HepG2 (cell line): ENCODE data around the gene EZH2. TPM values are rescaled to one million over a fixed set of nuclear protein-coding genes. Genes with fewer than 3 reads are reported as not detected.
A peak's percentile ranks its signal among the peaks of the same experiment; 100 is the strongest.

ENCODE experiments used
- BORCS8-MEF2B ChIP-seq: sonication (generic); formaldehyde crosslinking; IDR thresholded peaks from 2 replicates; pipeline ENCODE4 v1.8.0; 2022; ENCODE audit warnings: mild to moderate bottlenecking, missing genetic modification reagents
- CAMTA2 ChIP-seq: sonication (generic); formaldehyde crosslinking; IDR thresholded peaks from 2 replicates; pipeline ENCODE4 v1.4.0; 2020; ENCODE audit warnings: mild to moderate bottlenecking, missing genetic modification reagents, borderline replicate concordance
- CCDC6 ChIP-seq: sonication (generic); formaldehyde crosslinking; IDR thresholded peaks from 2 replicates; pipeline ENCODE4 v1.8.1; 2022; ENCODE audit warnings: mild to moderate bottlenecking, missing genetic modification reagents, moderate library complexity
- EED ChIP-seq: sonication (generic); formaldehyde crosslinking; IDR thresholded peaks from 2 replicates; pipeline ENCODE4 v1.5.0; 2020; ENCODE audit warnings: mild to moderate bottlenecking, missing genetic modification reagents
- JUN ChIP-seq: sonication (generic); formaldehyde crosslinking; IDR thresholded peaks from 2 replicates; pipeline ENCODE4 v1.4.0; 2020; ENCODE audit warnings: mild to moderate bottlenecking, missing genetic modification reagents
- NFKB2 ChIP-seq: sonication (generic); formaldehyde crosslinking; IDR thresholded peaks from 2 replicates; pipeline ENCODE4 v1.4.0; 2020; ENCODE audit warnings: missing genetic modification reagents, borderline replicate concordance
- NPAS2 ChIP-seq: sonication (generic); formaldehyde crosslinking; IDR thresholded peaks from 2 replicates; pipeline ENCODE4 v1.8.0; 2022; ENCODE audit warnings: mild to moderate bottlenecking, missing genetic modification reagents, borderline replicate concordance
- PHF5A ChIP-seq: IDR thresholded peaks from one replicate; pipeline ENCODE4 v1.6.1; 2018; ENCODE audit warnings: low read depth, missing genetic modification reagents; ENCODE audit not compliant: unreplicated experiment
- POGZ ChIP-seq: sonication (generic); formaldehyde crosslinking; IDR thresholded peaks from 2 replicates; pipeline ENCODE4 v1.4.0; 2020; ENCODE audit warnings: mild to moderate bottlenecking, missing genetic modification reagents
- SIN3B ChIP-seq: fragments of 150-350 bp; IDR thresholded peaks from 2 replicates; pipeline ENCODE4 v1.6.1; 2014; ENCODE audit warnings: low read length
- SP1 ChIP-seq, 2 experiments: fragments of 450-650 bp in 1 of 2; sonication (generic) in 1 of 2; formaldehyde crosslinking in 1 of 2; IDR thresholded peaks; 2 replicates each; pipeline versions ENCODE4 v1.4.0 to v1.6.1; 2016 to 2020; ENCODE audit warnings: missing genetic modification reagents in 1 of 2
- SRF ChIP-seq: IDR thresholded peaks from 2 replicates; pipeline ENCODE4 v1.6.1; 2011; ENCODE audit warnings: mild to moderate bottlenecking, low read depth, low read length, moderate library complexity
- SYNCRIP ChIP-seq: fragments of 200-400 bp; formaldehyde crosslinking; IDR thresholded peaks from 2 replicates; pipeline ENCODE4 v1.6.1; 2018; ENCODE audit warnings: mild to moderate bottlenecking, low read depth, low read length; ENCODE audit not compliant: insufficient read depth
- TRIM24 ChIP-seq: sonication (generic); formaldehyde crosslinking; IDR thresholded peaks from 2 replicates; pipeline ENCODE4 v1.8.0; 2022; ENCODE audit warnings: mild to moderate bottlenecking, missing genetic modification reagents
- TSC22D2 ChIP-seq: sonication (generic); formaldehyde crosslinking; IDR thresholded peaks from 2 replicates; pipeline ENCODE4 v1.5.1; 2020; ENCODE audit warnings: missing genetic modification reagents, mild to moderate bottlenecking, borderline replicate concordance
- ZNF260 ChIP-seq: sonication (generic); formaldehyde crosslinking; IDR thresholded peaks from 2 replicates; pipeline ENCODE4 v1.4.0; 2020; ENCODE audit warnings: missing genetic modification reagents, low read depth, mild to moderate bottlenecking, borderline replicate concordance
- ZNF503 ChIP-seq: sonication (generic); formaldehyde crosslinking; IDR thresholded peaks from 2 replicates; pipeline ENCODE4 v1.4.0; 2020; ENCODE audit warnings: missing genetic modification reagents
- ZNF556 ChIP-seq: sonication (generic); formaldehyde crosslinking; IDR thresholded peaks from 2 replicates; pipeline ENCODE4 v1.4.0; 2020; ENCODE audit warnings: mild to moderate bottlenecking, missing genetic modification reagents, borderline replicate concordance
- ZNF770 ChIP-seq: sonication (generic); formaldehyde crosslinking; IDR thresholded peaks from 2 replicates; pipeline ENCODE4 v1.5.0; 2020; ENCODE audit warnings: mild to moderate bottlenecking, missing genetic modification reagents
- ZNF788 ChIP-seq: sonication (generic); formaldehyde crosslinking; IDR thresholded peaks from 2 replicates; pipeline ENCODE4 v1.5.0; 2020; ENCODE audit warnings: mild to moderate bottlenecking, missing genetic modification reagents, borderline replicate concordance
- polyA plus RNA-seq, 8 experiments: library from polyadenylated mRNA; depleted of rRNA in 3 of 8; stranded (reverse) in 7 of 8; unstranded in 1 of 8; fragments of >200 nt; fragmentation: Illumina TruSeq in 4 of 8; extraction: Trizol in 4 of 8; gene quantifications; 2 replicates each; pipeline versions ENCODE4 v1.2.1 to v1.2.3, GENCODE V29; 2011 to 2016; ENCODE audit warnings: low read depth in 4 of 8, missing spikeins in 1 of 8, mixed read lengths in 1 of 8; ENCODE audit not compliant: insufficient read depth in 1 of 8
- total RNA-seq, 5 experiments: library from RNA; depleted of rRNA; stranded (reverse); fragments of >200 nt; fragmentation: Illumina TruSeq; extraction: Trizol; gene quantifications; 2 replicates each; pipeline ENCODE4 v1.2.3, GENCODE V29; 2016; ENCODE audit warnings: low read depth in 1 of 5
- TF ChIP-seq, protein P1 (sequence below): sonication (generic); formaldehyde crosslinking; IDR thresholded peaks from 2 replicates; pipeline ENCODE4 v1.4.0; 2020; ENCODE audit warnings: mild to moderate bottlenecking, missing genetic modification reagents
- TF ChIP-seq, protein P2 (sequence below): sonication (generic); formaldehyde crosslinking; IDR thresholded peaks from 2 replicates; pipeline ENCODE4 v1.5.1; 2020; ENCODE audit warnings: missing genetic modification reagents, mild to moderate bottlenecking, borderline replicate concordance
- TF ChIP-seq, protein P3 (sequence below): sonication (generic); formaldehyde crosslinking; IDR thresholded peaks from 2 replicates; pipeline ENCODE4 v1.8.0; 2022; ENCODE audit warnings: mild to moderate bottlenecking, missing genetic modification reagents, moderate library complexity

EZH2 gene
- total and polyA plus RNA-seq, 2 of the 13 experiments (the other 11 are each of a cell fraction or from before 2014, with no cell fraction given), result 26.0 to 34.3 TPM

DNA sequence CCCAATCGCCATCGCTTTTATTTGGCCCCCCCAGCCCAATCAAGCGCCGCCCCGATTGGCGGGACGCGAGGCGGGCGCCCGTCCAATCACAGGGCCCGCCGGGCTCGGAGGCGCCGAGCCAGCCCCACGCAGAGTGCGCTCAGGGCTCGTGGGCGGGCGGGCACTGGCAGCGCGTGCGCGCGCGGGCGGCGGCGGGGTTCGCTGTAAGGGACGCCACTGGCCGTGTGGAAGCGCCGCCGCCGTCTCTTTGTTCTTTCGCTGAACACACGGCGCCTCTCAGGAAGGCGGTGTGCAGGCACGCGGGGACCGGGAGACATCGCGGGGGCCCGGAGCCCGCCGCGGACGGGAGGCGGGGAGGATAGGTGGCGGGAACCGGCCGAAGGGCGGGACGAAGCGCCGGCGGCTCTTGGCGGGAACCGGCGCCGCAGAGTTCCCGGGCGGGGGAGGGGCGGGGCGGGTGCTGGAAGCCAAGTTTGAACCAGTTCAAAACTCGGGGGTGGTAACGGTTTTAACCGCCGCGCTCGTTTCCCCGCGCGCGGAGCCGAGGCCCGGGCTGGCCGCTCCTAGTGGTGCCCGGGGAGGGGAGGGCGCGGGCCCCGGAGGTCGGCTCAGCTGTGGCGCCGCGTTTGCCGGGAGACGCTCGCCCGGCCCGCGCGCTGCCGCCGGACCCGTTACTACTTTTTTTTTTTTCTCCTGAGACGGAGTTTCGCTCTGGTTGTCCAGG is 370 bp upstream of the EZH2 start (continued):
- TF ChIP-seq, protein P1, sequence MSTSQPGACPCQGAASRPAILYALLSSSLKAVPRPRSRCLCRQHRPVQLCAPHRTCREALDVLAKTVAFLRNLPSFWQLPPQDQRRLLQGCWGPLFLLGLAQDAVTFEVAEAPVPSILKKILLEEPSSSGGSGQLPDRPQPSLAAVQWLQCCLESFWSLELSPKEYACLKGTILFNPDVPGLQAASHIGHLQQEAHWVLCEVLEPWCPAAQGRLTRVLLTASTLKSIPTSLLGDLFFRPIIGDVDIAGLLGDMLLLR (CRISPR knock-in tag), result peak; percentile 64; the same call in 1 of the 2 replicates
- TF ChIP-seq NPAS2, result no peak
- TF ChIP-seq, protein P2, sequence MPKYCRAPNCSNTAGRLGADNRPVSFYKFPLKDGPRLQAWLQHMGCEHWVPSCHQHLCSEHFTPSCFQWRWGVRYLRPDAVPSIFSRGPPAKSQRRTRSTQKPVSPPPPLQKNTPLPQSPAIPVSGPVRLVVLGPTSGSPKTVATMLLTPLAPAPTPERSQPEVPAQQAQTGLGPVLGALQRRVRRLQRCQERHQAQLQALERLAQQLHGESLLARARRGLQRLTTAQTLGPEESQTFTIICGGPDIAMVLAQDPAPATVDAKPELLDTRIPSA (CRISPR knock-in tag), result no peak
- TF ChIP-seq ZNF556 (CRISPR knock-in tag), result 0 out of 2 replicates have a peak, but pooled peaks have one; percentile 47
- TF ChIP-seq, protein P3, sequence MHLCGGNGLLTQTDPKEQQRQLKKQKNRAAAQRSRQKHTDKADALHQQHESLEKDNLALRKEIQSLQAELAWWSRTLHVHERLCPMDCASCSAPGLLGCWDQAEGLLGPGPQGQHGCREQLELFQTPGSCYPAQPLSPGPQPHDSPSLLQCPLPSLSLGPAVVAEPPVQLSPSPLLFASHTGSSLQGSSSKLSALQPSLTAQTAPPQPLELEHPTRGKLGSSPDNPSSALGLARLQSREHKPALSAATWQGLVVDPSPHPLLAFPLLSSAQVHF (CRISPR knock-in tag), result peak; percentile 94
- TF ChIP-seq SYNCRIP, result no peak
- no peak for TF ChIP-seq SIN3B
- TF ChIP-seq ZNF788 (CRISPR knock-in tag), result peak; percentile 77
- TF ChIP-seq SP1 (IDR thresholded peaks at IDR 0.05), result no peak
- TF ChIP-seq SP1 (CRISPR knock-in tag; IDR thresholded peaks at IDR 0.05), result peak; percentile 30; the same call in 1 of the 2 replicates
- no peak for TF ChIP-seq TRIM24 (CRISPR knock-in tag)
- no peak for TF ChIP-seq ZNF260 (CRISPR knock-in tag)
- no peak for TF ChIP-seq POGZ (CRISPR knock-in tag)
- TF ChIP-seq CCDC6, result peak; percentile 91
- TF ChIP-seq EED (CRISPR knock-in tag), result peak; percentile 87; the same call in 1 of the 2 replicates
- peak; percentile 22; the same call in 1 of the 2 replicates for TF ChIP-seq ZNF503
- no peak for TF ChIP-seq JUN (CRISPR knock-in tag)
- peak; percentile 64; the same call in 1 of the 2 replicates for TF ChIP-seq ZNF770 (CRISPR knock-in tag)
- TF ChIP-seq NFKB2 (CRISPR knock-in tag), result peak; percentile 46; the same call in 1 of the 2 replicates
- TF ChIP-seq TSC22D2, result peak; percentile 61; the same call in 1 of the 2 replicates
- TF ChIP-seq BORCS8-MEF2B (CRISPR knock-in tag), result peak; percentile 53; the same call in 1 of the 2 replicates
- peak; percentile 67; the same call in 1 of the 2 replicates for TF ChIP-seq CAMTA2
- TF ChIP-seq SRF, result no peak
- TF ChIP-seq PHF5A (CRISPR knock-in tag), result no peak
